OCI-LY7 (cell line): ENCODE data around the gene C3orf33. TPM values are rescaled to one million over a fixed set of nuclear protein-coding genes. Genes with fewer than 3 reads are reported as not detected.

Experiments used
- BruUV-seq: library from RNA; stranded (reverse); fragments of 400-500 nt; replicated peaks from 2 replicates; lab custom pipeline; 2021; lab: Mats Ljungman, UMichigan
- CTCF ChIA-PET: fragments of 300-600 bp; sonication (Branson Sonifier 250); formaldehyde crosslinking; loops from one replicate; lab custom pipeline; 2022; ENCODE audit warnings: antibody characterized with exemption; ENCODE audit not compliant: unreplicated experiment; lab: Charles Lee
- POLR2A ChIA-PET: fragments of 300-600 bp; sonication (Branson Sonifier 250); formaldehyde crosslinking; loops from one replicate; lab custom pipeline; 2022; ENCODE audit warnings: antibody characterized with exemption; lab: Charles Lee
- DNase-seq: peaks from one replicate; pipeline ENCODE4 v3.0.0-alpha.2; 2015; ENCODE audit warnings: low spot score
- H2AFZ ChIP-seq: fragments of 200-600 bp; sonication (generic), shearing (Covaris generic); 2 replicates; pipeline ENCODE4 v1.6.1; 2014; ENCODE audit warnings: mild to moderate bottlenecking, antibody characterized with exemption, low read length, moderate library complexity
- H3K27ac ChIP-seq: fragments of 200-600 bp; sonication (generic); 2 replicates; pipeline ENCODE4 v1.5.1; 2014; ENCODE audit warnings: mixed run types, low read depth, mild to moderate bottlenecking, moderate library complexity, low read length, inconsistent platforms; ENCODE audit not compliant: poor library complexity, severe bottlenecking
- H3K36me3 ChIP-seq: fragments of 200-600 bp; sonication (generic); 2 replicates; pipeline ENCODE4 v1.6.1; 2014; ENCODE audit warnings: mild to moderate bottlenecking, antibody characterized with exemption, low read length, moderate library complexity, mixed read lengths; ENCODE audit not compliant: insufficient read depth
- H3K4me1 ChIP-seq: fragments of 200-600 bp; sonication (generic); 2 replicates; pipeline ENCODE4 v1.5.1; 2014; ENCODE audit warnings: mild to moderate bottlenecking, low read length; ENCODE audit not compliant: insufficient read depth, poor library complexity, severe bottlenecking
- H3K4me2 ChIP-seq: fragments of 200-600 bp; sonication (generic); 2 replicates; pipeline ENCODE4 v1.6.1; 2014; ENCODE audit warnings: mild to moderate bottlenecking, low read length
- H3K4me3 ChIP-seq: fragments of 200-600 bp; sonication (generic); 2 replicates; pipeline ENCODE4 v1.5.1; 2014; ENCODE audit warnings: mild to moderate bottlenecking, low read depth, low read length; ENCODE audit not compliant: poor library complexity, severe bottlenecking
- H3K79me2 ChIP-seq: fragments of 200-600 bp; sonication (generic); 2 replicates; pipeline ENCODE4 v1.6.1; 2016; ENCODE audit warnings: low read depth, mild to moderate bottlenecking, low read length, moderate library complexity, mixed read lengths; ENCODE audit not compliant: insufficient read depth
- H3K9me2 ChIP-seq: fragments of 200-600 bp; sonication (generic); 2 replicates; pipeline ENCODE4 v1.6.1; 2016; ENCODE audit warnings: mild to moderate bottlenecking, low read length, mixed read lengths; ENCODE audit not compliant: insufficient read depth
- H3K9me3 ChIP-seq: fragments of 200-600 bp; sonication (generic); 2 replicates; pipeline ENCODE4 v1.6.1; 2014; ENCODE audit warnings: mild to moderate bottlenecking, mixed run types, low read length, mixed read lengths
- H4K20me1 ChIP-seq: fragments of 200-600 bp; sonication (generic); 2 replicates; pipeline ENCODE4 v1.6.1; 2014; ENCODE audit warnings: mild to moderate bottlenecking, antibody characterized with exemption, low read length, moderate library complexity, mixed read lengths; ENCODE audit not compliant: insufficient read depth
- EZH2phosphoT487 ChIP-seq: fragments of 200-600 bp; sonication (generic); IDR thresholded peaks from 2 replicates; pipeline ENCODE4 v1.6.1; 2018; ENCODE audit warnings: low read depth, borderline replicate concordance, mild to moderate bottlenecking, mixed run types, antibody characterized with exemption, low read length, moderate library complexity, mixed read lengths
- intact Hi-C: fragments of 100-400 bp; cut with micrococcal nuclease; formaldehyde crosslinking; loops from one replicate; pipeline ENCODE4 v1.10.0; 2022; ENCODE audit not compliant: unreplicated experiment
- total RNA-seq, 2 experiments: library from RNA; depleted of rRNA in 1 of 2; stranded (reverse); fragments of >200 nt in 1 of 2; shearing (Covaris generic) in 1 of 2; gene quantifications; 2 replicates each; pipeline ENCODE4 v1.2.3, GENCODE V29; 2014 to 2022
- TF ChIP-seq, protein P1 (sequence below): fragments of 200-600 bp; sonication (generic); conservative IDR thresholded peaks from 2 replicates; pipeline ENCODE4 v1.5.1; 2014; ENCODE audit warnings: mild to moderate bottlenecking, antibody characterized with exemption, low read length, moderate library complexity, mixed read lengths

C3orf33 gene
- total RNA-seq, 2 experiments from 2014 or later, result 0.38 to 0.40 TPM

DNA sequence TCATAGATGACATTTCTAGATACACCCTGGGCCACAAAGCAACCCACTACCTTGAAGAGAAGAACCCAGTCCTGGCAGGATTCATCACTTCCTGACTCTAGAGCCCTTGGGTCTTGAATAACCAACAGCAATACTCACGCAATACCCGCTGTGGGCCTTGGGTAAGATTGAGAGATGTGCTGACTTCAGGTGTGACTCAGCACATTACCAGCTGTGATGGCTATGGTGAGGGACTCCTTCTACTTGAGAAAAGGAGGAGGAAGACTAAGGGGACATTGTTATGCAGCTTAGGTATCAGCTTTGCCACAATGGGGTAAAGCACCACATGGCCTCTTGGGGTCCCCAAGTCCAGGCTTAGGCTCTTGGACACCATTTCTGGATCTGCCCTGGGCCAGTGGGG, 14.9 kb downstream of the C3orf33 start:
- no TSS peak for BruUV-seq
- Histone ChIP-seq H2AFZ (no peak overlapping the region), H3K9me3 (no peaks in the 10 kb centered on the region), H3K36me3 (no peaks in the 10 kb centered on the region), H4K20me1 (no peaks in the 10 kb centered on the region), H3K4me1 (no peaks in the 10 kb centered on the region), H3K27ac (no peak overlapping the region), H3K79me2 (no peaks in the 10 kb centered on the region), H3K9me2 (no peaks in the 10 kb centered on the region), H3K4me3 (no peak overlapping the region), H3K4me2 (no peak overlapping the region)
- DNase-seq, result no peak
- ChIA-PET POLR2A (no interaction called here), CTCF (no interaction called here)
- intact Hi-C loops, result no loop called here
- no peak for TF ChIP-seq EZH2phosphoT487
- TF ChIP-seq, protein P1, sequence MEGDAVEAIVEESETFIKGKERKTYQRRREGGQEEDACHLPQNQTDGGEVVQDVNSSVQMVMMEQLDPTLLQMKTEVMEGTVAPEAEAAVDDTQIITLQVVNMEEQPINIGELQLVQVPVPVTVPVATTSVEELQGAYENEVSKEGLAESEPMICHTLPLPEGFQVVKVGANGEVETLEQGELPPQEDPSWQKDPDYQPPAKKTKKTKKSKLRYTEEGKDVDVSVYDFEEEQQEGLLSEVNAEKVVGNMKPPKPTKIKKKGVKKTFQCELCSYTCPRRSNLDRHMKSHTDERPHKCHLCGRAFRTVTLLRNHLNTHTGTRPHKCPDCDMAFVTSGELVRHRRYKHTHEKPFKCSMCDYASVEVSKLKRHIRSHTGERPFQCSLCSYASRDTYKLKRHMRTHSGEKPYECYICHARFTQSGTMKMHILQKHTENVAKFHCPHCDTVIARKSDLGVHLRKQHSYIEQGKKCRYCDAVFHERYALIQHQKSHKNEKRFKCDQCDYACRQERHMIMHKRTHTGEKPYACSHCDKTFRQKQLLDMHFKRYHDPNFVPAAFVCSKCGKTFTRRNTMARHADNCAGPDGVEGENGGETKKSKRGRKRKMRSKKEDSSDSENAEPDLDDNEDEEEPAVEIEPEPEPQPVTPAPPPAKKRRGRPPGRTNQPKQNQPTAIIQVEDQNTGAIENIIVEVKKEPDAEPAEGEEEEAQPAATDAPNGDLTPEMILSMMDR, result no peak

DNA sequence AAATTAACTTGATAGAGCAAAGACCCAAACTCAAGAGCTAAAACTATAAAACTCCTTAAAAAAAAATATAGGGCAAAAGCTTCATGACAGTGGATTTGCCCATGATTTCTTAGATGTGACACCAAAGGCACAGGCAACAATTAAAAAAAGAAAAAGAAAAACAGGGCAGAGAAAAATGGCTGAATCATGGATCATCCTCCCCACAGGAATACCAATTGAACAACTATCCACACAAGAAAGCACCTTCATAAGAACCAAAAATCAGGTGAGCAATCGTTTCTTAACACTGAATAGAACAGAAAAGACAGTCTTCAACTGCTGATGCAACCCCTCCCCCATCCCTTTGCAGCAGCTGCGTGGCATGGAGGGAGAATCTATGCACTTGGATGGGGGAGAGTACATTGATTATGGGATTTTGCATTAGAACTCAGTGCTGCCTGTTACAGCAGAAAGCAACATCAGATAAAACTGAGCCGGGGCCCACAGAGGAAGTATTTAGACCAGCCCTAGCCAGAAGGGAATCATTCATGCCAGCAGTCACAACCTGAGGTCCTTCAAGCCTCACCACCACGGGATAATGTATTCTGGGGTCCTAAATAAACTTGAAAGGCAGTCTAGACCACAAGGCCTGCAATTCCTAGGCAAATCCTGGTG, 15.7 kb downstream of the C3orf33 start:
- Histone ChIP-seq H3K4me1 (no peaks in the 10 kb centered on the region), H3K79me2 (no peaks in the 10 kb centered on the region), H3K36me3 (no peaks in the 10 kb centered on the region), H3K9me2 (no peaks in the 10 kb centered on the region), H3K9me3 (no peaks in the 10 kb centered on the region), H4K20me1 (no peaks in the 10 kb centered on the region), H3K27ac (no peak overlapping the region), H3K4me2 (no peak overlapping the region), H3K4me3 (no peak overlapping the region), H2AFZ (no peak overlapping the region)
- POLR2A ChIA-PET, result interaction anchor here (0.7 kb wide), 3 partner anchors 25 to 1375 kb away, joined by 4 to 8 read pairs (median 6); no protein-coding TSS in a partner anchor
- no TSS peak for BruUV-seq
- intact Hi-C loops, result no loop called here
- DNase-seq, result no peak
- no peak for TF ChIP-seq EZH2phosphoT487
- TF ChIP-seq, protein P1, result no peak
- CTCF ChIA-PET, result no interaction called here

DNA sequence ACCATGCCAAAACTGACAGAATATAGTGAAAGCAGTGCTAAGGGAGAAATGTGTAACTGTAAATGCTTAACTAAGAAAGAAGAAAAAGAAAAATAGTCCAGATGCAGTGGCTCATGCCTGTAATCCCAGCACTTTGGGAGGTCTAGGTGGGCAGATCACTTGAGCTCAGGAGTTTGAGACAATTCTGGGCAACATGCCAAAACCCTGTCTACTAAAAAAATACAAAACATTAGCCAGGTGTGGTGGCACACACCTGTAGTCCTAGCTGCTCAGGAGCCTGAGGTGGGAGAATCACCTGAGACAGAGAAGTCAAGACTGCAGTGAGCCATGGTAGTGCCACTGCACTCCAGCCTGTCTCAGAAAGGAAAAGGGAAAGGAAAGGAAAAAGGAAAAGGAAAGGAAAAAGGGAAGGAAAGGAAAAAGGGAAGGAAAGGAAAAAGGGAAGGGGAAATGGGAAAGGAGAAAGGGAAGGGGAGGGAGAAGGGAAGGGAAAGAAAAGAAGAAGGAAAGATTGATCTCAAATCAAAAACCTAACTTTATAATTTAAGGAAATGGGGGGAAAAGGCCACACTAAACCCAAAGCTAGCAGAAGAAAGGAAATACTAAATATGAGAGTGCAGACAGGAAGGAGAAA, 20.3 kb downstream of the C3orf33 start:
- intact Hi-C loops, result no loop called here
- TF ChIP-seq, protein P1, result no peak
- TF ChIP-seq EZH2phosphoT487, result no peak
- no peak overlapping the region for H3K4me2 ChIP-seq
- no peaks in the 10 kb centered on the region for H3K4me1 ChIP-seq
- H3K4me3 ChIP-seq, result no peak overlapping the region
- no peak overlapping the region for H3K27ac ChIP-seq
- POLR2A ChIA-PET, result no interaction called here
- H3K9me3 ChIP-seq, result no peaks in the 10 kb centered on the region
- no peaks in the 10 kb centered on the region for H3K79me2 ChIP-seq
- no peak for DNase-seq
- CTCF ChIA-PET, result no interaction called here
- H4K20me1 ChIP-seq, result no peaks in the 10 kb centered on the region
- no peaks in the 10 kb centered on the region for H3K36me3 ChIP-seq
- no peaks in the 10 kb centered on the region for H3K9me2 ChIP-seq
- no TSS peak for BruUV-seq
- no peak overlapping the region for H2AFZ ChIP-seq
